Hepatocyte (in vitro differentiated cells): ENCODE data around the gene RFT1. TPM values are rescaled to one million over a fixed set of nuclear protein-coding genes. Genes with fewer than 3 reads are reported as not detected.

Experiments used
- DNase-seq: peaks from one replicate; pipeline ENCODE4 v3.0.0-alpha.2; 2016; ENCODE audit warnings: low spot score
- H2AFZ ChIP-seq: fragments of 200-600 bp; sonication (generic); 2 replicates; pipeline ENCODE4 v1.6.0; 2016; ENCODE audit warnings: antibody characterized with exemption, mild to moderate bottlenecking
- H3K27ac ChIP-seq: fragments of 200-600 bp; sonication (generic); 2 replicates; pipeline ENCODE4 v1.5.1; 2016; ENCODE audit warnings: mild to moderate bottlenecking
- H3K27me3 ChIP-seq: fragments of 200-600 bp; sonication (generic); 2 replicates; pipeline ENCODE4 v1.6.1; 2016
- H3K36me3 ChIP-seq: fragments of 200-600 bp; sonication (generic); replicated peaks from 2 replicates; pipeline ENCODE4 v1.5.1; 2016; ENCODE audit warnings: low read depth; ENCODE audit not compliant: insufficient read depth
- H3K4me1 ChIP-seq: fragments of 200-600 bp; sonication (generic); 2 replicates; pipeline ENCODE4 v1.5.1; 2016; ENCODE audit warnings: mild to moderate bottlenecking, moderate library complexity; ENCODE audit not compliant: insufficient read depth
- H3K4me2 ChIP-seq: fragments of 200-600 bp; sonication (generic); 2 replicates; pipeline ENCODE4 v1.6.0; 2016
- H3K4me3 ChIP-seq: fragments of 200-600 bp; sonication (generic); 2 replicates; pipeline ENCODE4 v1.5.1; 2016; ENCODE audit warnings: mild to moderate bottlenecking
- H3K79me2 ChIP-seq: fragments of 200-600 bp; sonication (generic); 2 replicates; pipeline ENCODE4 v1.6.0; 2017; ENCODE audit warnings: mild to moderate bottlenecking
- H3K9me2 ChIP-seq: fragments of 200-600 bp; sonication (generic); replicated peaks from 2 replicates; pipeline ENCODE4 v1.6.0; 2017; ENCODE audit warnings: mild to moderate bottlenecking; ENCODE audit not compliant: insufficient read depth
- H3K9me3 ChIP-seq: fragments of 200-600 bp; sonication (generic); 2 replicates; pipeline ENCODE4 v1.5.1; 2016; ENCODE audit warnings: low read depth, mild to moderate bottlenecking
- H4K20me1 ChIP-seq: fragments of 200-600 bp; sonication (generic); 2 replicates; pipeline ENCODE4 v1.6.0; 2016; ENCODE audit warnings: mild to moderate bottlenecking; ENCODE audit not compliant: insufficient read depth, poor library complexity, severe bottlenecking
- EZH2 ChIP-seq: fragments of 200-600 bp; sonication (generic); IDR thresholded peaks from 2 replicates; pipeline ENCODE4 v1.6.1; 2016; ENCODE audit warnings: antibody characterized with exemption, mild to moderate bottlenecking, borderline replicate concordance
- EZH2phosphoT487 ChIP-seq: fragments of 200-600 bp; sonication (generic); IDR thresholded peaks from one replicate; pipeline ENCODE4 v1.6.1; 2018; ENCODE audit warnings: antibody characterized with exemption, mild to moderate bottlenecking, low read depth, moderate library complexity; ENCODE audit not compliant: unreplicated experiment, severe bottlenecking
- WGBS: methylation state at CpG from one replicate; pipeline ENCODE4 v1.1.6; 2016; ENCODE audit warnings: low lambda C conversion rate; ENCODE audit errors: missing lambda C conversion rate; 5-methylcytosine and 5-hydroxymethylcytosine counted together
- polyA plus RNA-seq: library from polyadenylated mRNA; unstranded; fragments of >200 nt; fragmentation: Nextera tagmentation; extraction: Ambion mirVana; gene quantifications from 2 replicates; pipeline ENCODE4 v1.2.1, GENCODE V29; 2016
- total RNA-seq: library from RNA; depleted of rRNA; stranded (reverse); fragments of >200 nt; gene quantifications from 2 replicates; pipeline ENCODE4 v1.2.3, GENCODE V29; 2014
- TF ChIP-seq, protein P1 (sequence below): fragments of 200-600 bp; sonication (generic); IDR thresholded peaks from 2 replicates; pipeline ENCODE4 v1.5.1; 2016; ENCODE audit warnings: antibody characterized with exemption, mild to moderate bottlenecking; ENCODE audit not compliant: poor library complexity

RFT1 gene
- total and polyA plus RNA-seq, 2 experiments from 2014 or later = 15.9 to 32.0 TPM

DNA sequence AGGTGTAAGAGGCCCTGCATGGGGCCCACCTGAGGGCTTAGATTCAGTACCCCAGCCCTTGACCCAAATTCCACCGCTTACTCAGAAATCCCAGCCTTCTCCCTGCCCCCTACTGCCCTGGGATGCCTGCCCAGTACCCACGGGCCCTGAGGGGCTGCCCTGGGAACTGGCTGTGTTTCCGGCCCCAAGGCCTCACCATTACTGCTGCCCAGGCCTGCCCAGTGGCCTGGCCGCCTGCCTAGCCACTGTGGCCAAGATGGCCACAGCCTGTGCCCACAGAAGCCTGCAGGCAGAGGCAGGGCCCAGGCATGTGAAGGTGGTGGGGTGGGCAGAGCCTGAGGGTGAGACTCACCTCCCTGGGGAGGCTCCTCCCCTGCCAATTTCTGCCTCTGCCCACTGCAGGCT, 24.6 kb upstream of the RFT1 start:
- Histone ChIP-seq H4K20me1 (no peaks in the 10 kb centered on the region), H3K27me3 (no peaks in the 10 kb centered on the region), H2AFZ (no peak overlapping the region), H3K27ac (no peak overlapping the region), H3K36me3 (no peaks in the 10 kb centered on the region), H3K79me2 (no peaks in the 10 kb centered on the region), H3K9me2 (no peaks in the 10 kb centered on the region), H3K9me3 (no peaks in the 10 kb centered on the region), H3K4me2 (no peak overlapping the region), H3K4me3 (no peak overlapping the region), H3K4me1 (peaks cover 27% of the 10 kb centered on the region)
- DNase-seq = no peak
- 87% methylated on average over 4 of the region's 4 CpGs for WGBS
- no peak for TF ChIP-seq EZH2phosphoT487
- TF ChIP-seq EZH2 = no peak
- TF ChIP-seq, protein P1, sequence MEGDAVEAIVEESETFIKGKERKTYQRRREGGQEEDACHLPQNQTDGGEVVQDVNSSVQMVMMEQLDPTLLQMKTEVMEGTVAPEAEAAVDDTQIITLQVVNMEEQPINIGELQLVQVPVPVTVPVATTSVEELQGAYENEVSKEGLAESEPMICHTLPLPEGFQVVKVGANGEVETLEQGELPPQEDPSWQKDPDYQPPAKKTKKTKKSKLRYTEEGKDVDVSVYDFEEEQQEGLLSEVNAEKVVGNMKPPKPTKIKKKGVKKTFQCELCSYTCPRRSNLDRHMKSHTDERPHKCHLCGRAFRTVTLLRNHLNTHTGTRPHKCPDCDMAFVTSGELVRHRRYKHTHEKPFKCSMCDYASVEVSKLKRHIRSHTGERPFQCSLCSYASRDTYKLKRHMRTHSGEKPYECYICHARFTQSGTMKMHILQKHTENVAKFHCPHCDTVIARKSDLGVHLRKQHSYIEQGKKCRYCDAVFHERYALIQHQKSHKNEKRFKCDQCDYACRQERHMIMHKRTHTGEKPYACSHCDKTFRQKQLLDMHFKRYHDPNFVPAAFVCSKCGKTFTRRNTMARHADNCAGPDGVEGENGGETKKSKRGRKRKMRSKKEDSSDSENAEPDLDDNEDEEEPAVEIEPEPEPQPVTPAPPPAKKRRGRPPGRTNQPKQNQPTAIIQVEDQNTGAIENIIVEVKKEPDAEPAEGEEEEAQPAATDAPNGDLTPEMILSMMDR = no peak

GRCh38 chr3:53153980-53154379, 23.7 kb upstream of the RFT1 start:
- WGBS = 64% methylated on average over 6 of the region's 6 CpGs
- no peaks in the 10 kb centered on the region for H3K9me2 ChIP-seq
- H3K27me3 ChIP-seq = no peaks in the 10 kb centered on the region
- H3K27ac ChIP-seq = no peak overlapping the region
- no peaks in the 10 kb centered on the region for H3K36me3 ChIP-seq
- DNase-seq = no peak
- no peaks in the 10 kb centered on the region for H3K79me2 ChIP-seq
- peaks cover 19% of the 10 kb centered on the region for H3K4me1 ChIP-seq
- no peak overlapping the region for H2AFZ ChIP-seq
- H3K4me2 ChIP-seq = no peak overlapping the region
- H4K20me1 ChIP-seq = no peaks in the 10 kb centered on the region
- TF ChIP-seq EZH2phosphoT487 (no peak), EZH2 (no peak)
- TF ChIP-seq, protein P1 = no peak
- no peak overlapping the region for H3K4me3 ChIP-seq
- no peaks in the 10 kb centered on the region for H3K9me3 ChIP-seq

- Histone ChIP-seq H2AFZ (no peak overlapping the region), H3K4me2 (no peak overlapping the region), H3K9me3 (no peaks in the 10 kb centered on the region), H3K4me1 (peaks cover 13% of the 10 kb centered on the region), H3K4me3 (no peak overlapping the region), H3K9me2 (no peaks in the 10 kb centered on the region), H3K27ac (no peak overlapping the region), H3K79me2 (no peaks in the 10 kb centered on the region), H3K27me3 (no peaks in the 10 kb centered on the region), H3K36me3 (no peaks in the 10 kb centered on the region), H4K20me1 (no peaks in the 10 kb centered on the region)
- TF ChIP-seq, protein P1 = no peak
- no peak for TF ChIP-seq EZH2phosphoT487
- no peak for TF ChIP-seq EZH2
- WGBS = 64% methylated on average over 3 of the region's 3 CpGs
- DNase-seq = no peak
These were observed 23.1 kb upstream of the RFT1 start for GRCh38 chr3:53153264-53153823.
